H1 (cell line): Measurements from ENCODE around the gene SCGB1A1. TPM values are rescaled to one million over a fixed set of nuclear protein-coding genes. Genes with fewer than 3 reads are reported as not detected.

Experiments
- CTCF ChIA-PET: fragments of 300-600 bp; sonication (Branson Sonifier 250); formaldehyde crosslinking; loops from one replicate; lab custom pipeline; 2021; ENCODE audit not compliant: partially characterized antibody; lab: Charles Lee
- POLR2A ChIA-PET: fragments of 300-600 bp; sonication (Branson Sonifier 250); formaldehyde crosslinking; loops from one replicate; lab custom pipeline; 2021; ENCODE audit warnings: inconsistent platforms; ENCODE audit not compliant: partially characterized antibody; lab: Charles Lee
- DNase-seq, 2 experiments: peaks; one replicate each; pipeline versions ENCODE4 v3.0.0 to v3.0.0-alpha.2; 2010 to 2022; ENCODE audit warnings: low spot score in 2 of 2, low read depth in 1 of 2, mixed read lengths in 1 of 2
- FAIRE-seq: peaks from 2 replicates; lab custom pipeline; 2011; peaks lifted over from hg19 to GRCh38; lab: Jason Lieb, UNC
- H2AFZ ChIP-seq: 2 replicates; pipeline ENCODE4 v1.8.1; 2012; ENCODE audit warnings: low read length, inconsistent platforms
- H2AK5ac ChIP-seq: 2 replicates; pipeline ENCODE4 v1.6.1; 2013; ENCODE audit warnings: low read depth, low read length
- H2BK120ac ChIP-seq: replicated peaks from 2 replicates; pipeline ENCODE3; 2013; ENCODE audit warnings: low read depth, low read length, inconsistent platforms
- H2BK12ac ChIP-seq: 2 replicates; pipeline ENCODE4 v1.6.1; 2013; ENCODE audit warnings: low read depth, low read length
- H2BK15ac ChIP-seq: 2 replicates; pipeline ENCODE4 v1.6.1; 2013; ENCODE audit warnings: low read length
- H2BK20ac ChIP-seq: 2 replicates; pipeline ENCODE4 v1.6.1; 2013; ENCODE audit warnings: low read length
- H2BK5ac ChIP-seq: 2 replicates; pipeline ENCODE4 v1.6.1; 2013; ENCODE audit warnings: low read depth, low read length
- H3K14ac ChIP-seq: 2 replicates; pipeline ENCODE4 v1.6.1; 2013; ENCODE audit warnings: inconsistent platforms; ENCODE audit not compliant: insufficient read length
- H3K18ac ChIP-seq: 2 replicates; pipeline ENCODE4 v1.6.1; 2013; ENCODE audit warnings: low read length; ENCODE audit errors: extremely low read depth
- H3K23ac ChIP-seq: 2 replicates; pipeline ENCODE4 v1.6.1; 2013; ENCODE audit warnings: inconsistent platforms; ENCODE audit not compliant: insufficient read length
- H3K23me2 ChIP-seq: 2 replicates; pipeline ENCODE4 v1.6.1; 2013; ENCODE audit warnings: low read depth, low read length
- H3K27ac ChIP-seq: 2 replicates; pipeline ENCODE4 v1.6.1; 2011; ENCODE audit warnings: low read depth, low read length, inconsistent platforms
- H3K27me3 ChIP-seq, 4 experiments: replicated peaks in 1 of 4; 1 replicate in 1 of 4; 2 replicates in 3 of 4; pipeline versions ENCODE4 v1.6.1 to v1.8.1; 2011 to 2013; ENCODE audit warnings: low read length in 3 of 4, mild to moderate bottlenecking in 3 of 4, inconsistent platforms in 2 of 4, mixed read lengths in 2 of 4, moderate library complexity in 1 of 4; ENCODE audit not compliant: control insufficient read depth in 3 of 4, insufficient read depth in 3 of 4; ENCODE audit errors: extremely low read depth in 1 of 4
- H3K36me3 ChIP-seq, 4 experiments: 2 replicates each; pipeline versions ENCODE4 v1.6.1 to v1.8.1; 2011 to 2013; ENCODE audit warnings: mild to moderate bottlenecking in 4 of 4, low read length in 3 of 4, moderate library complexity in 2 of 4, control low read depth in 1 of 4, inconsistent platforms in 1 of 4; ENCODE audit not compliant: insufficient read depth in 4 of 4, control insufficient read depth in 2 of 4
- H3K4ac ChIP-seq: replicated peaks from 2 replicates; pipeline ENCODE3; 2013; ENCODE audit warnings: low read length, low read depth, mixed read lengths, inconsistent platforms; ENCODE audit not compliant: insufficient read length
- H3K4me1 ChIP-seq, 4 experiments: replicated peaks in 1 of 4; 1 replicate in 1 of 4; 2 replicates in 3 of 4; pipeline versions ENCODE4 v1.6.1 to v1.8.1; 2011 to 2013; ENCODE audit warnings: low read length in 3 of 4, inconsistent platforms in 2 of 4, mixed read lengths in 1 of 4; ENCODE audit not compliant: insufficient read depth in 4 of 4, control insufficient read depth in 3 of 4
- H3K4me2 ChIP-seq, 2 experiments: 2 replicates each; pipeline versions ENCODE4 v1.6.1 to v1.8.1; 2011 to 2013; ENCODE audit warnings: low read depth in 2 of 2, low read length in 2 of 2, control low read depth in 1 of 2, inconsistent platforms in 1 of 2, mild to moderate bottlenecking in 1 of 2; ENCODE audit not compliant: insufficient read depth in 1 of 2
- H3K4me3 ChIP-seq, 4 experiments: fragments of 200-600, 300-600 bp in 1 of 4; sonication (generic), shearing (Covaris generic), sonication (Bioruptor Twin) in 1 of 4; 2 replicates each; pipeline versions ENCODE4 v1.5.1 to v1.8.1; 2011 to 2016; ENCODE audit warnings: low read length in 4 of 4, low read depth in 3 of 4, control low read depth in 2 of 4, inconsistent platforms in 2 of 4, mild to moderate bottlenecking in 2 of 4, mixed read lengths in 1 of 4, moderate library complexity in 1 of 4; ENCODE audit not compliant: insufficient read depth in 2 of 4; ENCODE audit errors: extremely low read depth in 1 of 4
- H3K56ac ChIP-seq: replicated peaks from 2 replicates; pipeline ENCODE3; 2013; ENCODE audit warnings: low read depth, mild to moderate bottlenecking, mixed read lengths, low read length, inconsistent platforms; ENCODE audit not compliant: insufficient read length
- H3K79me1 ChIP-seq: 2 replicates; pipeline ENCODE4 v1.6.1; 2013; ENCODE audit warnings: low read depth, low read length, control low read depth
- H3K79me2 ChIP-seq, 2 experiments: 2 replicates each; pipeline versions ENCODE4 v1.6.1 to v1.8.1; 2012 to 2013; ENCODE audit warnings: low read length in 2 of 2, mild to moderate bottlenecking in 2 of 2, inconsistent platforms in 1 of 2; ENCODE audit not compliant: insufficient read depth in 2 of 2, control insufficient read depth in 1 of 2
- H3K9ac ChIP-seq, 4 experiments: replicated peaks in 1 of 4; 1 replicate in 1 of 4; 2 replicates in 3 of 4; pipeline versions ENCODE4 v1.6.1 to v1.8.1; 2011 to 2013; ENCODE audit warnings: low read depth in 3 of 4, low read length in 3 of 4, control low read depth in 2 of 4, mild to moderate bottlenecking in 2 of 4, moderate library complexity in 2 of 4, inconsistent platforms in 1 of 4; ENCODE audit errors: extremely low read depth in 1 of 4
- H3K9me3 ChIP-seq, 2 experiments: 2 replicates each; pipeline versions ENCODE4 v1.6.1 to v1.8.1; 2012 to 2013; ENCODE audit warnings: mild to moderate bottlenecking in 2 of 2, moderate library complexity in 2 of 2, control low read depth in 1 of 2, inconsistent platforms in 1 of 2, low read depth in 1 of 2, low read length in 1 of 2, mixed read lengths in 1 of 2; ENCODE audit not compliant: insufficient read depth in 2 of 2
- H4K20me1 ChIP-seq, 2 experiments: replicated peaks in 1 of 2; 2 replicates each; pipeline versions ENCODE3 to v1.8.1; 2011 to 2013; ENCODE audit warnings: inconsistent platforms in 2 of 2, low read length in 2 of 2, mild to moderate bottlenecking in 1 of 2; ENCODE audit not compliant: insufficient read depth in 2 of 2, control insufficient read depth in 1 of 2
- H4K5ac ChIP-seq: 2 replicates; pipeline ENCODE4 v1.6.1; 2013; ENCODE audit warnings: low read length, low read depth, mixed read lengths, inconsistent platforms; ENCODE audit not compliant: insufficient read length
- H4K8ac ChIP-seq: 2 replicates; pipeline ENCODE4 v1.8.0; 2013; ENCODE audit warnings: mild to moderate bottlenecking, moderate library complexity, low read length, inconsistent platforms; ENCODE audit not compliant: insufficient read depth; ENCODE audit errors: extremely low read depth
- H4K91ac ChIP-seq: replicated peaks from 2 replicates; pipeline ENCODE3; 2013; ENCODE audit warnings: low read length, mixed read lengths, inconsistent platforms; ENCODE audit not compliant: insufficient read length
- ATF3 ChIP-seq: IDR thresholded peaks from 2 replicates; pipeline ENCODE4 v1.6.1; 2011; ENCODE audit warnings: low read depth, mild to moderate bottlenecking, low read length; ENCODE audit not compliant: insufficient read depth
- CHD2 ChIP-seq: IDR thresholded peaks from 2 replicates; pipeline ENCODE4 v1.6.1; 2012; ENCODE audit warnings: low read length, improper control_type of control experiment
- GTF2F1 ChIP-seq: IDR thresholded peaks from 2 replicates; pipeline ENCODE4 v1.6.1; 2012; ENCODE audit warnings: low read depth, low read length, improper control_type of control experiment, borderline replicate concordance
- JUND ChIP-seq: IDR thresholded peaks from 2 replicates; pipeline ENCODE4 v1.6.1; 2011; ENCODE audit warnings: mild to moderate bottlenecking, improper control_type of control experiment, low read length
- POLR2AphosphoS5 ChIP-seq: IDR thresholded peaks from 2 replicates; pipeline ENCODE4 v1.6.1; 2011; ENCODE audit warnings: low read depth, low read length
- SIRT6 ChIP-seq: IDR thresholded peaks from one replicate; pipeline ENCODE4 v1.7.1; 2012; ENCODE audit warnings: low read length, inconsistent platforms
- SP1 ChIP-seq: IDR thresholded peaks from 2 replicates; pipeline ENCODE4 v1.6.1; 2011; ENCODE audit warnings: low read depth, low read length
- SUZ12 ChIP-seq: fragments of 200-600 bp; sonication (generic); IDR thresholded peaks from 2 replicates; pipeline ENCODE4 v1.6.1; 2012; ENCODE audit warnings: mild to moderate bottlenecking, inconsistent platforms, low read length, moderate library complexity, mixed read lengths
- WGBS, 2 experiments: shearing (Covaris generic) in 1 of 2; methylation state at CpG; one replicate each; pipeline versions ENCODE4 v1.1.6 to v1.1.7; 2013 to 2015; ENCODE audit warnings: low lambda C conversion rate in 2 of 2, mixed read lengths in 2 of 2, inconsistent platforms in 1 of 2, low coverage in 1 of 2, missing lambda C conversion rate in 1 of 2; ENCODE audit not compliant: insufficient replicate concordance in 2 of 2, insufficient coverage in 1 of 2, insufficient read length in 1 of 2; ENCODE audit errors: extremely low coverage in 1 of 2, missing lambda C conversion rate in 1 of 2; 5-methylcytosine and 5-hydroxymethylcytosine counted together
- polyA plus RNA-seq, 7 experiments: library from polyadenylated mRNA; depleted of rRNA in 3 of 7; stranded (reverse) in 5 of 7; unstranded in 2 of 7; fragments of >200 nt in 5 of 7; fragments of 200-250 nt in 2 of 7; gene quantifications; 1 replicate in 5 of 7; 2 replicates in 1 of 7; 4 replicates in 1 of 7; pipeline versions ENCODE4 v1.2.1 to v1.2.3, GENCODE V29; 2011 to 2013; ENCODE audit warnings: missing spikeins in 2 of 7, mixed read lengths in 2 of 7
- total RNA-seq: library from RNA; stranded (reverse); fragmentation: NEBNext Ultra II Directional; extraction: Animal tissue kit (Norgen Biotek cat#: 25700); gene quantifications from 2 replicates; pipeline ENCODE4 v1.2.1, GENCODE V29; 2021

The SCGB1A1 gene
- total and polyA plus RNA-seq, 2 of the 8 experiments (the other 6 are each of a cell fraction or from before 2014, with no cell fraction given): not detected

GRCh38 chr11:62420882-62421281 is 2.0 kb downstream of the SCGB1A1 start:
- TF ChIP-seq GTF2F1: no peak
- no peak for TF ChIP-seq ATF3
- TF ChIP-seq CHD2: no peak
- TF ChIP-seq JUND: no peak
- TF ChIP-seq SP1: no peak
- TF ChIP-seq SUZ12: no peak
- TF ChIP-seq POLR2AphosphoS5: no peak
- TF ChIP-seq SIRT6: no peak
- Histone ChIP-seq H3K9me3 (no peaks in the 10 kb centered on the region), H3K36me3 (no peaks in the 10 kb centered on the region), H3K56ac (no peak overlapping the region), H2BK5ac (no peak overlapping the region), H3K4me1 (0 out of 7 replicates have a peak, but pooled peaks cover 0 to 2% (median 0%) of the 10 kb centered on the region in 4 experiments), H2AK5ac (no peak overlapping the region), H3K4me3 (no peak overlapping the region), H3K27me3 (peaks cover 0 to 15% (median 10%) of the 10 kb centered on the region in 4 experiments; a peak in 6 of 7 replicates), H3K14ac (no peak overlapping the region), H2BK15ac (no peak overlapping the region), H2BK12ac (no peak overlapping the region), H3K4ac (no peak overlapping the region), H3K27ac (no peak overlapping the region), H3K4me2 (no peak overlapping the region), H3K9ac (no peak overlapping the region), H2BK20ac (no peak overlapping the region), H3K18ac (no peak overlapping the region), H3K23ac (no peak overlapping the region), H4K91ac (no peak overlapping the region), H3K79me2 (no peaks in the 10 kb centered on the region), H2BK120ac (no peak overlapping the region), H3K79me1 (no peaks in the 10 kb centered on the region), H3K23me2 (peaks cover 2% of the 10 kb centered on the region; the same call in 1 of the 2 replicates), H4K20me1 (no peaks in the 10 kb centered on the region), H4K8ac (no peak overlapping the region), H4K5ac (no peak overlapping the region), H2AFZ (no peak overlapping the region)
- DNase-seq (no peak), FAIRE-seq (no peak)
- CTCF ChIA-PET: interaction anchor here (0.6 to 9.8 kb wide), 10 partner anchors 11 to 793 kb away, joined by 3 to 165 read pairs (median 6); no protein-coding TSS in a partner anchor
- POLR2A ChIA-PET: interaction anchor here (1.4 kb wide), 1 partner anchor 136 kb away, joined by 3 read pairs; no protein-coding TSS in a partner anchor
- WGBS, 2 experiments: 86% methylated on average over 3 of the region's 3 CpGs; no CpG with 5 or more reads in 1 of the 2 experiments
